Keratinocyte (primary cell): ENCODE results near the gene PDE10A.

Source experiments
- CTCF ChIP-seq, 3 experiments: IDR thresholded peaks in 1 of 3; conservative IDR thresholded peaks in 1 of 3; optimal IDR thresholded peaks in 1 of 3; 2 replicates in 2 of 3; 3 replicates in 1 of 3; pipeline versions ENCODE3 to v1.5.1; 2011; ENCODE audit warnings: low read length in 3 of 3, mild to moderate bottlenecking in 3 of 3, moderate library complexity in 2 of 3, control low read depth in 1 of 3, inconsistent platforms in 1 of 3; ENCODE audit not compliant: insufficient read depth in 2 of 3; ENCODE audit errors: extremely low read depth in 1 of 3
- EZH2 ChIP-seq: IDR thresholded peaks from one replicate; pipeline ENCODE4 v1.6.1; 2012; ENCODE audit warnings: inconsistent platforms, mild to moderate bottlenecking, low read length, moderate library complexity

- TF ChIP-seq CTCF (optimal IDR thresholded peaks at IDR 0.05 in 1 of 3, IDR thresholded peaks at IDR 0.05 in 1 of 3, conservative IDR thresholded peaks at IDR 0.05 in 1 of 3; ENCODE audit: extremely low read depth in 1 of 3, insufficient read depth in 2 of 3, low read length in 3 of 3) (no peak), EZH2 (no peak)
Measured at GRCh38 chr6:165702669-165703068, 39.6 kb upstream of the PDE10A start.
